ENCODE results near the gene UBE2D4. TPM values are rescaled to one million over a fixed set of nuclear protein-coding genes. Genes with fewer than 3 reads are reported as not detected.

Gene UBE2D4
- total and polyA plus RNA-seq, 9 of the 15 experiments (the other 6 are each of a cell fraction or from before 2014, with no cell fraction given): 3.3 to 16.2 (median 7.5) TPM

GRCh38 chr7:43926798-43927123 lies 525 bp downstream of the UBE2D4 start (continued):
- no peak for TF ChIP-seq ZFX (CRISPR knock-in tag; IDR thresholded peaks at IDR 0.05)
- no peak for TF ChIP-seq DEAF1 (CRISPR knock-in tag; IDR thresholded peaks at IDR 0.05)
- TF ChIP-seq BMI1 (IDR thresholded peaks at IDR 0.05; ENCODE audit: low read length): no peak
- TF ChIP-seq ZNF609 (CRISPR knock-in tag; IDR thresholded peaks at IDR 0.05; ENCODE audit: borderline replicate concordance): no peak; the same call in 1 of the 2 replicates
- TF ChIP-seq SRSF3 (IDR thresholded peaks at IDR 0.05; ENCODE audit: insufficient read depth, low read length): no peak
- no peak for TF ChIP-seq GMEB1 (CRISPR knock-in tag; IDR thresholded peaks at IDR 0.05)
- no peak for TF ChIP-seq E2F5 (CRISPR knock-in tag; IDR thresholded peaks at IDR 0.05)
- no peak for TF ChIP-seq TCF3 (CRISPR knock-in tag; IDR thresholded peaks at IDR 0.05)
- no peak for TF ChIP-seq TEAD4 (IDR thresholded peaks at IDR 0.05; ENCODE audit: low read length)
- 0 out of 2 replicates have a peak, but pooled peaks have one; percentile 5 for TF ChIP-seq TEAD4 (CRISPR knock-in tag; IDR thresholded peaks at IDR 0.05; ENCODE audit: borderline replicate concordance)
- TF ChIP-seq NFIC (IDR thresholded peaks at IDR 0.05): no peak
- peak; percentile 37; the same call in 1 of the 2 replicates for TF ChIP-seq SMARCE1 (IDR thresholded peaks at IDR 0.05)
- TF ChIP-seq MTA1 (IDR thresholded peaks at IDR 0.05; ENCODE audit: borderline replicate concordance): peak; percentile 62; the same call in 1 of the 2 replicates
- TF ChIP-seq SMAD4 (CRISPR knock-in tag; conservative IDR thresholded peaks at IDR 0.05): no peak
- TF ChIP-seq ZC3H11A (IDR thresholded peaks at IDR 0.05; ENCODE audit: low read depth, low read length): no peak
- no peak for TF ChIP-seq ZEB2 (IDR thresholded peaks at IDR 0.05)
- no peak for TF ChIP-seq CHAMP1 (IDR thresholded peaks at IDR 0.05)
- no peak for TF ChIP-seq TOE1 (IDR thresholded peaks at IDR 0.05; ENCODE audit: borderline replicate concordance)
- TF ChIP-seq TOE1 (CRISPR knock-in tag; IDR thresholded peaks at IDR 0.05; ENCODE audit: borderline replicate concordance, low read depth): no peak
